RWPE2 (cell line): ENCODE results near the gene C12orf54.
"Not testable (repeated sequence)": the region's sequence is repeated elsewhere in the genome, so short reads cannot be mapped to it uniquely, and the experiment has no call there.

Experiments
- ATAC-seq: fragments of 200-7000 bp; cut with Tn5 transposase; 3 replicates; pipeline ENCODE4 v1.9.1; 2021; ENCODE audit warnings: low read depth
- DNase-seq: peaks from one replicate; pipeline ENCODE4 v3.0.0-alpha.2; 2020; ENCODE audit warnings: low spot score
- H3K27ac ChIP-seq: fragments of 450-650 bp; 2 replicates; pipeline ENCODE4 v1.5.1; 2017; ENCODE audit warnings: mild to moderate bottlenecking; ENCODE audit not compliant: poor library complexity, severe bottlenecking
- H3K27me3 ChIP-seq: fragments of 250-450 bp; sonication (Bioruptor Pico); 2 replicates; pipeline ENCODE4 v1.5.1; 2021; ENCODE audit warnings: mild to moderate bottlenecking, moderate library complexity; ENCODE audit not compliant: insufficient read depth, poor library complexity, severe bottlenecking
- H3K36me3 ChIP-seq: fragments of 250-450 bp; sonication (Bioruptor Pico); 2 replicates; pipeline ENCODE4 v1.5.1; 2020; ENCODE audit warnings: low read depth, mild to moderate bottlenecking, moderate library complexity
- H3K4me1 ChIP-seq: fragments of 250-450 bp; sonication (Bioruptor Pico); 2 replicates; pipeline ENCODE4 v1.5.1; 2021; ENCODE audit warnings: mild to moderate bottlenecking, moderate library complexity; ENCODE audit not compliant: insufficient read depth, poor library complexity, severe bottlenecking
- H3K4me3 ChIP-seq: fragments of 250-450 bp; sonication (Bioruptor Pico); 2 replicates; pipeline ENCODE4 v1.5.1; 2021; ENCODE audit warnings: mild to moderate bottlenecking, moderate library complexity; ENCODE audit not compliant: severe bottlenecking
- H3K9me3 ChIP-seq: fragments of 250-450 bp; sonication (Bioruptor Pico); 2 replicates; pipeline ENCODE4 v1.5.1; 2021; ENCODE audit warnings: mild to moderate bottlenecking, moderate library complexity; ENCODE audit not compliant: severe bottlenecking
- TF ChIP-seq, protein P1 (sequence below): fragments of 450-650 bp; IDR thresholded peaks from one replicate; pipeline ENCODE4 v1.5.1; 2017; ENCODE audit warnings: mild to moderate bottlenecking, moderate library complexity; ENCODE audit not compliant: poor library complexity, severe bottlenecking

C12orf54 gene

GRCh38 chr12:48455116-48455515 is 27.2 kb upstream of the C12orf54 start:
- no peak for ATAC-seq
- Histone ChIP-seq H3K27ac (no peak overlapping the region), H3K4me1 (no peaks in the 10 kb centered on the region), H3K27me3 (no peaks in the 10 kb centered on the region), H3K9me3 (peaks cover under 1% of the 10 kb centered on the region), H3K4me3 (no peak overlapping the region), H3K36me3 (no peaks in the 10 kb centered on the region)
- TF ChIP-seq, protein P1, sequence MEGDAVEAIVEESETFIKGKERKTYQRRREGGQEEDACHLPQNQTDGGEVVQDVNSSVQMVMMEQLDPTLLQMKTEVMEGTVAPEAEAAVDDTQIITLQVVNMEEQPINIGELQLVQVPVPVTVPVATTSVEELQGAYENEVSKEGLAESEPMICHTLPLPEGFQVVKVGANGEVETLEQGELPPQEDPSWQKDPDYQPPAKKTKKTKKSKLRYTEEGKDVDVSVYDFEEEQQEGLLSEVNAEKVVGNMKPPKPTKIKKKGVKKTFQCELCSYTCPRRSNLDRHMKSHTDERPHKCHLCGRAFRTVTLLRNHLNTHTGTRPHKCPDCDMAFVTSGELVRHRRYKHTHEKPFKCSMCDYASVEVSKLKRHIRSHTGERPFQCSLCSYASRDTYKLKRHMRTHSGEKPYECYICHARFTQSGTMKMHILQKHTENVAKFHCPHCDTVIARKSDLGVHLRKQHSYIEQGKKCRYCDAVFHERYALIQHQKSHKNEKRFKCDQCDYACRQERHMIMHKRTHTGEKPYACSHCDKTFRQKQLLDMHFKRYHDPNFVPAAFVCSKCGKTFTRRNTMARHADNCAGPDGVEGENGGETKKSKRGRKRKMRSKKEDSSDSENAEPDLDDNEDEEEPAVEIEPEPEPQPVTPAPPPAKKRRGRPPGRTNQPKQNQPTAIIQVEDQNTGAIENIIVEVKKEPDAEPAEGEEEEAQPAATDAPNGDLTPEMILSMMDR: no peak
- DNase-seq: no peak

DNA sequence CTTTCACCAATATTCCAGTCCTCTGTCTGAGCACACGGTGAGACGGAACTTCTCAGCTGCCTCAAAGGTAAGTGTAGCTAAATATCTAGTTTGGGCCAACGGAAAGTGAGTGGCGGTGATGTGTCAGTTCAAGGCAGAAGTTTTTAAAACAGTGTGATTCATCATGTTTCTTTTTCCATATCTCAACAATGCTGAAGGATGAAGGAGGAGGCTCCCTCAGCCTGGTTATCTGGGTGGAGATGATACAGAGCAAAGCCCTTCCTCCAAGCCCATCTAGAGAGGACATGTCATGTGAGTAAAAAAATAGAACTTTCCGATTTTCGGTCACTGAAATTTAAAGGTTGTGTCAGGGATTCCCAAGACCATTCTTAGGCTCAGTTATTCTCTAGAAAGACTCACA is 23.0 kb upstream of the C12orf54 start:
- no peak overlapping the region for H3K4me3 ChIP-seq
- TF ChIP-seq, protein P1: no peak
- H3K4me1 ChIP-seq: no peaks in the 10 kb centered on the region
- no peaks in the 10 kb centered on the region for H3K9me3 ChIP-seq
- no peaks in the 10 kb centered on the region for H3K36me3 ChIP-seq
- ATAC-seq (no peak), DNase-seq (no peak)
- no peak overlapping the region for H3K27ac ChIP-seq
- peaks cover 23% of the 10 kb centered on the region for H3K27me3 ChIP-seq

DNA sequence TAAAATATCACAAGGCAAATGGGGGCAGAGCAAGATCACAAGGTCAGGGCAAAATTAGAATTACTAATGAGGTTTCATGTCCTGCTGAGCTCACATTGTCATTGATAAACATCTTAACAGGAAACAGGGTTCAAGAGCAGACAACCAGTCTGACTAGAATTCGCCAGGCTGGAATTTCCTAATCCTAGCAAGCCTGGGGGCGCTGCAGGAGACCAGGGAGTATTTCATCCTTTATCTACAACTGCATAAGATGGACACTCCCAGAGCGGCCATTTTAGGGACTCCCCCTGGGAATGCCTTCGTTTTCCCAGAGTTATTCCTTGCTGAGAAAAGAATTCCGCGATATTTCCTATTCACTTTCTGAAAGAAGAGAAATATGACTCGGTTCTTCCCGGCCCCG is 13.3 kb upstream of the C12orf54 start:
- H3K27me3 ChIP-seq, H3K36me3 ChIP-seq, ATAC-seq, H3K9me3 ChIP-seq, H3K27ac ChIP-seq, H3K4me1 ChIP-seq, H3K4me3 ChIP-seq, DNase-seq: not testable (repeated sequence)

GRCh38 chr12:48472259-48472658 is 10.0 kb upstream of the C12orf54 start, which contains the start of gene ANP32D:
TSS of gene ANP32D (plus strand) at chr12:48472559. CDS start at chr12:48472665, 106 bp downstream.
- TF ChIP-seq, protein P1: no peak

GRCh38 chr12:48473061-48473460 is 9.2 kb upstream of the C12orf54 start:
- H3K4me3 ChIP-seq: no peak overlapping the region
- TF ChIP-seq, protein P1: no peak
- no peaks in the 10 kb centered on the region for H3K36me3 ChIP-seq
- DNase-seq: no peak
- ATAC-seq: no peak
- peaks cover 6% of the 10 kb centered on the region for H3K9me3 ChIP-seq
- no peaks in the 10 kb centered on the region for H3K4me1 ChIP-seq
- peaks cover 3% of the 10 kb centered on the region for H3K27me3 ChIP-seq
- no peak overlapping the region for H3K27ac ChIP-seq

More at GRCh38 chr12:48472259-48472658, 10.0 kb upstream of the C12orf54 start, which contains the start of gene ANP32D:
- ATAC-seq (no peak), DNase-seq (no peak)
- H3K36me3 ChIP-seq: no peaks in the 10 kb centered on the region
- H3K4me3 ChIP-seq: no peak within 1 kb of the TSS
- peaks cover 3% of the 10 kb centered on the region for H3K27me3 ChIP-seq
- no peaks in the 10 kb centered on the region for H3K4me1 ChIP-seq
- peaks cover 6% of the 10 kb centered on the region for H3K9me3 ChIP-seq
- no peak within 1 kb of the TSS for H3K27ac ChIP-seq

- H3K27ac ChIP-seq, DNase-seq, ATAC-seq, H3K4me1 ChIP-seq, H3K36me3 ChIP-seq, H3K4me3 ChIP-seq, H3K27me3 ChIP-seq, H3K9me3 ChIP-seq: not testable (repeated sequence)
Observed at GRCh38 chr12:48474497-48474896, 7.8 kb upstream of the C12orf54 start.
